Measurements from ENCODE around the gene EPHB6. TPM values are rescaled to one million over a fixed set of nuclear protein-coding genes. Genes with fewer than 3 reads are reported as not detected.

The EPHB6 gene
- total and polyA plus RNA-seq, 10 of the 15 experiments (the other 5 are each of a cell fraction or from before 2014, with no cell fraction given), result 0.06 to 1.3 (median 0.37) TPM; not detected in 2

DNA sequence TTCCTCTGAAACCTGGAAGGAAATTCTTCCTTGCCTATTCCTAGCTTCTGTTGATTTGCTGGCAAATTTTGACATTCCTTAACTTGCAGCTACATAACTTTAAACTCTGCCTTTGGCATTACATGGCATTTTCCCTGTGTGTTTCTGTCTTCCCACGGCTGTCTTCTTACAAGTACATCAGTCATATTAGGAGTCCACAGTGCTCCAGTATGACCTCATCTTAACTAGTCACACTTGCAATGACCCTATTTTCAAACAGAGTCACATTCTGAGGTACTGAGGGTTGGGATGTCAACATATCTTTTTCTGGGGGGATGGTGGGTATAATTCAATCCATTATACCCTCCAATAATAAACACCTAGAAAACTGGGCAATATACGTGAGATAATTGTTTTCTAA is 37.4 kb upstream of the EPHB6 start:
- CTCF ChIA-PET, result interaction anchor here (0.7 to 28.6 kb wide), 9 partner anchors 9 to 398 kb away, joined by 3 to 1055 read pairs (median 4); no protein-coding TSS in a partner anchor
- no peak for FAIRE-seq

GRCh38 chr7:142819530-142819929 is 35.3 kb upstream of the EPHB6 start:
- ChIA-PET SMC1A (ENCODE audit: uncharacterized antibody, unreplicated experiment) (interaction anchor here (1.1 to 5.7 kb wide), 4 partner anchors 10 to 35 kb away, joined by 3 to 44 read pairs (median 8); no protein-coding TSS in a partner anchor), RAD21 (ENCODE audit: unreplicated experiment) (interaction anchor here (1.2 to 2.2 kb wide), 2 partner anchors 11 to 36 kb away, joined by 6 to 10 read pairs; no protein-coding TSS in a partner anchor), CTCF (interaction anchor here (1.0 to 28.6 kb wide), 9 partner anchors 11 to 232 kb away, joined by 3 to 1055 read pairs (median 9); no protein-coding TSS in a partner anchor), POLR2A (interaction anchor here (1.8 kb wide), 1 partner anchor 10 kb away, joined by 4 read pairs; no protein-coding TSS in a partner anchor)
- H4K20me1 ChIP-seq (ENCODE audit: control insufficient read depth, insufficient read depth), result no peaks in the 10 kb centered on the region
- no TSS peak for BruUV-seq (replicated peaks)
- intact Hi-C loops (cut with micrococcal nuclease; ENCODE audit: unreplicated experiment), result no loop called here
- in situ Hi-C loops (cut with MboI), result no loop called here
- ATAC-seq, result no peak
- H3K9me3 ChIP-seq (replicated peaks; ENCODE audit: control insufficient read depth, insufficient read depth, low read length), result no peaks in the 10 kb centered on the region
- no peak overlapping the region for H2AFZ ChIP-seq (ENCODE audit: control insufficient read depth, low read depth, low read length)
- no peaks in the 10 kb centered on the region for H3K36me3 ChIP-seq (ENCODE audit: control insufficient read depth in 2 of 2, insufficient read depth in 2 of 2, low read length in 1 of 2)
- H3K79me2 ChIP-seq (ENCODE audit: control insufficient read depth, insufficient read depth, low read length), result no peaks in the 10 kb centered on the region
- no peak overlapping the region for H3K27ac ChIP-seq (ENCODE audit: control insufficient read depth, insufficient read depth)
- H3K4me2 ChIP-seq (ENCODE audit: control insufficient read depth, insufficient read depth), result no peak overlapping the region
- 76% methylated on average over 4 of the region's 5 CpGs for WGBS (ENCODE audit: insufficient coverage, insufficient replicate concordance, low lambda C conversion rate, missing lambda C conversion rate)
- no peak overlapping the region for H3K9ac ChIP-seq (ENCODE audit: control insufficient read depth, insufficient read depth, low read length)
- DNase-seq (ENCODE audit: low read depth, low spot score), result no peak
- no peaks in the 10 kb centered on the region for H3K4me1 ChIP-seq (ENCODE audit: control insufficient read depth, insufficient read depth, low read length)
- no peak for FAIRE-seq
- H3K4me3 ChIP-seq, result no peak overlapping the region
- H3K27me3 ChIP-seq (replicated peaks in 1 of 2; ENCODE audit: control insufficient read depth in 2 of 2, insufficient read depth in 2 of 2, low read length in 1 of 2), result no peaks in the 10 kb centered on the region
- no peak for TF ChIP-seq ESRRA (IDR thresholded peaks at IDR 0.05; ENCODE audit: low read length)
- no peak for TF ChIP-seq BCLAF1 (IDR thresholded peaks at IDR 0.05)
- TF ChIP-seq POLR2AphosphoS2 (IDR thresholded peaks at IDR 0.05; ENCODE audit: low read depth, low read length), result no peak
- TF ChIP-seq NFXL1 (IDR thresholded peaks at IDR 0.05; ENCODE audit: borderline replicate concordance), result no peak
- TF ChIP-seq JUND (IDR thresholded peaks at IDR 0.05; ENCODE audit: low read depth, low read length), result no peak
- TF ChIP-seq, protein P1, sequence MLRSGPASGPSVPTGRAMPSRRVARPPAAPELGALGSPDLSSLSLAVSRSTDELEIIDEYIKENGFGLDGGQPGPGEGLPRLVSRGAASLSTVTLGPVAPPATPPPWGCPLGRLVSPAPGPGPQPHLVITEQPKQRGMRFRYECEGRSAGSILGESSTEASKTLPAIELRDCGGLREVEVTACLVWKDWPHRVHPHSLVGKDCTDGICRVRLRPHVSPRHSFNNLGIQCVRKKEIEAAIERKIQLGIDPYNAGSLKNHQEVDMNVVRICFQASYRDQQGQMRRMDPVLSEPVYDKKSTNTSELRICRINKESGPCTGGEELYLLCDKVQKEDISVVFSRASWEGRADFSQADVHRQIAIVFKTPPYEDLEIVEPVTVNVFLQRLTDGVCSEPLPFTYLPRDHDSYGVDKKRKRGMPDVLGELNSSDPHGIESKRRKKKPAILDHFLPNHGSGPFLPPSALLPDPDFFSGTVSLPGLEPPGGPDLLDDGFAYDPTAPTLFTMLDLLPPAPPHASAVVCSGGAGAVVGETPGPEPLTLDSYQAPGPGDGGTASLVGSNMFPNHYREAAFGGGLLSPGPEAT (IDR thresholded peaks at IDR 0.05; ENCODE audit: low read depth), result no peak
- TF ChIP-seq ETV6 (conservative IDR thresholded peaks at IDR 0.05 in 1 of 2, IDR thresholded peaks at IDR 0.05 in 1 of 2; ENCODE audit: borderline replicate concordance in 1 of 2, low read depth in 1 of 2), result no peak
- TF ChIP-seq RB1 (IDR thresholded peaks at IDR 0.05; ENCODE audit: borderline replicate concordance), result no peak
- TF ChIP-seq HDAC6 (IDR thresholded peaks at IDR 0.05; ENCODE audit: unreplicated experiment), result no peak
- no peak for TF ChIP-seq RELA (IDR thresholded peaks at IDR 0.05; ENCODE audit: borderline replicate concordance, partially characterized antibody)

More for the DNA sequence above, 37.4 kb upstream of the EPHB6 start:
- no peak overlapping the region for H3K4me2 ChIP-seq (ENCODE audit: control insufficient read depth, insufficient read depth)
- ATAC-seq (no peak), DNase-seq (ENCODE audit: low read depth, low spot score) (no peak)
- H2AFZ ChIP-seq (ENCODE audit: control insufficient read depth, low read depth, low read length), result no peak overlapping the region
- TF ChIP-seq JUNB (IDR thresholded peaks at IDR 0.05) (0 out of 2 replicates have a peak, but pooled peaks have one; percentile 29), SIN3A (IDR thresholded peaks at IDR 0.05; ENCODE audit: low read depth, low read length) (no peak)
- no peak overlapping the region for H3K9ac ChIP-seq (ENCODE audit: control insufficient read depth, insufficient read depth, low read length)
- no peak overlapping the region for H3K4me3 ChIP-seq
- no peak overlapping the region for H3K27ac ChIP-seq (ENCODE audit: control insufficient read depth, insufficient read depth)
- H3K36me3 ChIP-seq (ENCODE audit: control insufficient read depth in 2 of 2, insufficient read depth in 2 of 2, low read length in 1 of 2), result no peaks in the 10 kb centered on the region
- H3K27me3 ChIP-seq (replicated peaks in 1 of 2; ENCODE audit: control insufficient read depth in 2 of 2, insufficient read depth in 2 of 2, low read length in 1 of 2), result no peaks in the 10 kb centered on the region
- SMC1A ChIA-PET (ENCODE audit: uncharacterized antibody, unreplicated experiment), result interaction anchor here (0.7 to 5.7 kb wide), 9 partner anchors 8 to 186 kb away, joined by 3 to 44 read pairs (median 5); no protein-coding TSS in a partner anchor
- WGBS (ENCODE audit: insufficient coverage, insufficient replicate concordance, low lambda C conversion rate, missing lambda C conversion rate), result 44% methylated on average over 2 of the region's 2 CpGs
- POLR2A ChIA-PET, result no interaction called here
- in situ Hi-C loops (cut with MboI), result no loop called here
- H3K79me2 ChIP-seq (ENCODE audit: control insufficient read depth, insufficient read depth, low read length), result no peaks in the 10 kb centered on the region
- RAD21 ChIA-PET (ENCODE audit: unreplicated experiment), result interaction anchor here (0.6 to 1.9 kb wide), 4 partner anchors 9 to 49 kb away, joined by 3 to 9 read pairs (median 4); no protein-coding TSS in a partner anchor
- no peaks in the 10 kb centered on the region for H3K9me3 ChIP-seq (replicated peaks; ENCODE audit: control insufficient read depth, insufficient read depth, low read length)
- BruUV-seq (replicated peaks), result no TSS peak
- intact Hi-C loops (cut with micrococcal nuclease; ENCODE audit: unreplicated experiment), result no loop called here
- H4K20me1 ChIP-seq (ENCODE audit: control insufficient read depth, insufficient read depth), result no peaks in the 10 kb centered on the region
- H3K4me1 ChIP-seq (ENCODE audit: control insufficient read depth, insufficient read depth, low read length), result no peaks in the 10 kb centered on the region
